Activated naive CD4-positive, alpha-beta T cell treated with anti-CD3 and anti-CD28 coated beads, Interleukin-2, amount 10 ng/mL, durations not matched to agents 7 days and 5 days (primary cell): Measurements from ENCODE around the gene LRCH1.

ENCODE experiments used
- CTCF ChIA-PET: fragments of 350-600 bp; sonication (Branson Sonifier 250); formaldehyde crosslinking; loops from one replicate; lab custom pipeline; 2021; ENCODE audit warnings: antibody characterized with exemption; lab: Charles Lee
- DNase-seq: peaks from one replicate; pipeline ENCODE4 v3.0.0-alpha.2; 2020
- H3K27ac Mint-ChIP-seq: one replicate; pipeline ENCODE4 v1.8.0; 2021; ENCODE audit warnings: mild to moderate bottlenecking, moderate library complexity, mixed read lengths
- H3K27me3 Mint-ChIP-seq: one replicate; pipeline ENCODE4 v1.8.0; 2021; ENCODE audit warnings: mild to moderate bottlenecking, mixed read lengths
- H3K36me3 Mint-ChIP-seq: one replicate; pipeline ENCODE4 v1.8.0; 2021; ENCODE audit warnings: mixed read lengths
- H3K4me1 Mint-ChIP-seq: one replicate; pipeline ENCODE4 v1.8.0; 2021; ENCODE audit warnings: mixed read lengths
- H3K4me3 Mint-ChIP-seq: one replicate; pipeline ENCODE4 v1.8.0; 2021; ENCODE audit warnings: mild to moderate bottlenecking, moderate library complexity, mixed read lengths
- H3K9me3 Mint-ChIP-seq: one replicate; pipeline ENCODE4 v1.8.0; 2021; ENCODE audit warnings: mixed read lengths

LRCH1 gene

DNA sequence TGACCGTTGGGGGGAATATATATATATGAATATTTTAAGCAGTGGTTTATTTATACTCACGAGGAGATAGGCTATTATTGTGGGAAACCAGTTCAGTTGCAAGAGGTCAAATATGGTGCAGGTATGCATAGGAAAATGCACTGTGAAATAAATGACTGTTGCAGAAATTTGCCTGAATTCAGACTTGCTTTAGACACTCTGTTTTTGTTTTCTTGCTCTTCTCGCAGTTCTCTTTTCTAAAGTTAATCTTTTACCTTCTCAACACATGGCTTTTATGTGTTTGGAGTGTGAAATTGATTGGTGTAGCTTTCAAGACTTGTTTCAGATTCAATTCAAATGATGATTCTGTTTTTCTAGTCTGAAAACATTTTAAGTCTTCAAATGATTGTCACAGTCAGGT is 109.7 kb downstream of the LRCH1 start:
- Mint-ChIP-seq H3K27me3 (no peaks in the 10 kb centered on the region), H3K9me3 (no peaks in the 10 kb centered on the region), H3K4me3 (no peak overlapping the region), H3K27ac (no peak overlapping the region), H3K4me1 (peaks cover 38% of the 10 kb centered on the region), H3K36me3 (peaks cover 9% of the 10 kb centered on the region)
- no peak for DNase-seq
- CTCF ChIA-PET: interaction anchor here (1.2 to 1.9 kb wide), 2 partner anchors 16 to 111 kb away, joined by 3 to 7 read pairs; no protein-coding TSS in a partner anchor

DNA sequence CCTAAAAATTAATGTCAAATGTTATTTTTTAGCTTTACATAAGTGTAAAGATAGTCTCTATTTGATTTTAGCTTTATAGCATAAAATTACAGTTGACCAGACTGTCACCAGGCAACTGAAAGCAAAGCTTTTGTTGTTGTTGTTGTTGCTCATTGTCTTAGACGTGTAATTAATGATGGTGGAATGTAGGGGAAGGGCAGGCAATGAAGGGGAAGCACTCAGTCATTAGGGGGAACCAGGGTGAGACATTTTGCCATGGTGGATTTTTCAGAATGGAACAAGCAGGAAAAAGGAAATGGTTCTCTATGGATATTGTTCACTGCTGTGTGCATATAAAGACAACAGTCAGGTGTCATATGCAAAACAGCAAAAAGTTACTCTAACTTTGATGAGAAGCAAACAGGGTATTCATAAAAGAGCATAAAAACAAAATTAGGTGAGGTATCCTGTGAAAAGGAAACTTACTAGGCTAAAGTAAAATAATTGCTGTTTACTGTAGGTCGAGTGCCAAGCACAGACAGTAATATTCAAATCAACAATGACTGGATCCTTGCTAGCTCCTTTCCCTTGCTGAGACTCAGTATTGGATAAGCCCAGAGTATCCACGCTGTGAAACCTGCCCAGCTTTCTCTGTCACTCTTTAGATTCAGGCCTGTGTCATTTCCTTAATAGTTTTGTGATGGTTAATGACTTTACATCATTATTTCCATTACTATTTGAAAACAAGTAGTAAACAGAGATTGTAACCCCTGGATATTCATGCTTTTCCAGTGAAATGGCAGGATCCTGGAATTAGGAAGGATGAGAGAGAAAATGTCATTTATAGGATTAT is 110.5 kb downstream of the LRCH1 start:
- Mint-ChIP-seq H3K9me3 (no peaks in the 10 kb centered on the region), H3K27me3 (no peaks in the 10 kb centered on the region), H3K4me1 (peaks cover 42% of the 10 kb centered on the region), H3K27ac (peak overlapping the region; percentile 10), H3K4me3 (no peak overlapping the region), H3K36me3 (peaks cover 12% of the 10 kb centered on the region)
- no peak for DNase-seq
- CTCF ChIA-PET: no interaction called here

DNA sequence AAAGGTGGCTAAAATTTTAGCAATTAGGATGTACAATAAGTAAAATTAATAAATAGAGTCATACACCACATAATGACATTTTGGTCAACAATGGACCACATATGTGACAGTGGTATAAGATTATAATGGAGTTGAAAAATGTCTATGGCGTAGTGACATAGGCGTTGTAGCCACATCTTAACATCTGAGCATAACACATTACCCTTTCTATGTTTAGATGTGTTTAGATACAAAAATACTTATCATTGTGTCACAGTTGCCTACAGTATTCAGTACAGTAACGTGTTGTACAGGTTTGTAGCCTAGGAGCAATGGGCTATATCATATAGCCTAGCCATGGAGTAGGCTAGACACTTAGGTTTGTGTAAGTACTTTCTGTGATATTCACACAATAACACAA is 111.2 kb downstream of the LRCH1 start:
- CTCF ChIA-PET: no interaction called here
- peaks cover 49% of the 10 kb centered on the region for H3K4me1 Mint-ChIP-seq
- H3K27ac Mint-ChIP-seq: no peak overlapping the region

DNA sequence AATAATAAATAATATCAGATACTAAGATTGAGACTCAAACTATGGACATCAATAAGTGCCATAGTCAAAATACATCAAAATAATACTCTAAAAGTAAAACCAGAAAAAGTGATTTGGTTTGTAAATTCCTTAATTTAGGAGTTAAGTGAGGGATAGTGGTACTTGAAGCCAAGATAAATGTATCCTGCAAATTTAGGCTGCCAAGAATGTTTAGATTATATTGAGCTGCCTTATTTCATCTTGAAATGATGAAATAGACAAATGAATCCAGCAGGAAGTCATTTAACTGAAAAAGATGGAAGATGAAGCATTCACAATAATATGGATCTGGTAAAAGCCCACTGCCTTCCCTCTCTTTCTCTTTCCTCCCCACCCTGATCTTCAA is 112.3 kb downstream of the LRCH1 start:
- CTCF ChIA-PET: no interaction called here
- peak overlapping the region; percentile 76 for H3K27ac Mint-ChIP-seq
- DNase-seq: no peak
- no peak overlapping the region for H3K4me3 Mint-ChIP-seq
- peaks cover 16% of the 10 kb centered on the region for H3K36me3 Mint-ChIP-seq
- no peaks in the 10 kb centered on the region for H3K9me3 Mint-ChIP-seq
- peaks cover 56% of the 10 kb centered on the region for H3K4me1 Mint-ChIP-seq
- H3K27me3 Mint-ChIP-seq: no peaks in the 10 kb centered on the region

More for the DNA sequence above, 111.2 kb downstream of the LRCH1 start:
- H3K27me3 Mint-ChIP-seq: no peaks in the 10 kb centered on the region
- no peaks in the 10 kb centered on the region for H3K9me3 Mint-ChIP-seq
- H3K36me3 Mint-ChIP-seq: peaks cover 15% of the 10 kb centered on the region
- no peak for DNase-seq
- H3K4me3 Mint-ChIP-seq: no peak overlapping the region

DNA sequence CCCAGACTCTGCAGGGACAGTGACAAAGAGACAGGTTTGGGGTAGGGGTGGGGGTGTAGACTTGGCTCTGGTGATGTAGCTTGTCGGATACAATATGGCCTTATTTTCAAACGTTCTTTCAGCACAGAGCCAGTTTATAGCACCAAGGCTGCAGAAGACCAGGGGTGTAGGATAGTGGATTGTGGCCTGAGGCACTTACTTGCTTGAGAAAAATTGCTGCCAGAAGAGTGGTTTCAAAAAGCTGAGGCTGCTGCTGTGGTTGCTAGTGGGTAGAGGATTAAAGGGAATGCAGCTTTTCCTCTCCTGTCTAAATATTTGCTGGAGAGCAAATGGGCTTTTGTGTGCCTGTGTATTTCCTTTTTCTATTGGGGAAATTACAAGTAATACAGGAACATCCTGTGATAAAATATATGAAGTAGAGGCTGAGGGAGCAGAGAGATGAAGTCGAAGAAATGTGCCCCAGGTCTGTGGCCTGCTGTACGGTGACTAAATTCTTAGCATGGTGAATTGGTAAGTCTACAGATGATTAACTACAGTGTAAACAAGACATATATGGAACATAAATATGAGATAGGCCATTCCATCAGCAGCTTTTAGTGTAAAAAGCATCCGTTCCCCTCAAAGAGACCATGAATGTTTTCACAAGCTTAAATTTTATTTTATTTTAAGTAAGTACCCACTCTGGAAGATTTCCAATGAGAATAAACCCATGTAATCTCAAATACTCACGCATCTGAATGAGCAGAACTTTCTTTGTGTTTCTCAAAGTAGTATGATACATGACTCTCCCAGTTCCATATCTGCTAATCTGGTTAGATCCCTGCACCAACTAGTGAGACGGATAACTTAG is 112.9 kb downstream of the LRCH1 start:
- H3K9me3 Mint-ChIP-seq: no peaks in the 10 kb centered on the region
- H3K27me3 Mint-ChIP-seq: no peaks in the 10 kb centered on the region
- peaks cover 14% of the 10 kb centered on the region for H3K36me3 Mint-ChIP-seq
- peak overlapping the region; percentile 76 for H3K27ac Mint-ChIP-seq
- no peak overlapping the region for H3K4me3 Mint-ChIP-seq
- H3K4me1 Mint-ChIP-seq: peaks cover 56% of the 10 kb centered on the region
- CTCF ChIA-PET: interaction anchor here (1.2 to 2.0 kb wide), 3 partner anchors 10 to 114 kb away, joined by 3 to 13 read pairs (median 3); no protein-coding TSS in a partner anchor
- DNase-seq: no peak

DNA sequence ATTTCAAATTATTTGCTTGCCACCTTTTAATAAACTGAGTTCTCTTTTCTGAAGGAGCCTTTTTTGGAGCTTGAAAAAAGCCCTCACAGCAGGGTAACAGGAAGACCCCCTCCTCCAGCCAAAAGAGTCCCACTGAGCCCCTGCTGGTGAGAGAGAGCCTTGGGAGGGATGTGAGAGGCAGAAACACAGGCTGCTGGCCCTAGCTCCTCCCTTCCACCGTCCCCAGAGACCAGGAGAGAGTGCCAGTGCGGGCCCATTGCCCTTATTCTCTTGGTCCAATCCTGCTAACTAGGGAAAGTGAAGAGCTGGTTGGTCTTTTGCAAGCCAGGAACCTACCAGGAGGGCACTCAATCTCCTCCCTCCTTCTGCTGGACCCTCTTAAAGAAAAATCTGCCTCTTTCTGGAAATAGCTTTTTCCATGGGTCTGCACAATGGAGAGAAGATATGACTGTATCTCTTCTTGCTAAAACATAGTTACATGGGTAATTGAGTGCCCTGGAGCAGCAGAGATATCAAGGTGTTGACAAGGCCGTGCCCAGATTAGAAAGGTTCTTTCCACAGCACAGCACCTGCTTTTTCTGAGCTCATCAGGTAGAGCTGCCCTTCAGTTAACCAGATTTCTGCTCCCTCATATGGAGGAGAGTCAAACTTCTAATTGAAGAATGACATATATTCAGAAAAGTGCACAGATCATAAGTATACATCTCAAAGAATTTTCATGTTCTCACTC is 113.9 kb downstream of the LRCH1 start:
- Mint-ChIP-seq H3K4me3 (peak overlapping the region; percentile 54), H3K27me3 (no peaks in the 10 kb centered on the region), H3K36me3 (peaks cover 20% of the 10 kb centered on the region), H3K9me3 (no peaks in the 10 kb centered on the region), H3K4me1 (peaks cover 56% of the 10 kb centered on the region), H3K27ac (peak overlapping the region; percentile 75)
- CTCF ChIA-PET: interaction anchor here (0.6 to 2.0 kb wide), 4 partner anchors 9 to 115 kb away, joined by 3 to 13 read pairs (median 4); no protein-coding TSS in a partner anchor
- no peak for DNase-seq

DNA sequence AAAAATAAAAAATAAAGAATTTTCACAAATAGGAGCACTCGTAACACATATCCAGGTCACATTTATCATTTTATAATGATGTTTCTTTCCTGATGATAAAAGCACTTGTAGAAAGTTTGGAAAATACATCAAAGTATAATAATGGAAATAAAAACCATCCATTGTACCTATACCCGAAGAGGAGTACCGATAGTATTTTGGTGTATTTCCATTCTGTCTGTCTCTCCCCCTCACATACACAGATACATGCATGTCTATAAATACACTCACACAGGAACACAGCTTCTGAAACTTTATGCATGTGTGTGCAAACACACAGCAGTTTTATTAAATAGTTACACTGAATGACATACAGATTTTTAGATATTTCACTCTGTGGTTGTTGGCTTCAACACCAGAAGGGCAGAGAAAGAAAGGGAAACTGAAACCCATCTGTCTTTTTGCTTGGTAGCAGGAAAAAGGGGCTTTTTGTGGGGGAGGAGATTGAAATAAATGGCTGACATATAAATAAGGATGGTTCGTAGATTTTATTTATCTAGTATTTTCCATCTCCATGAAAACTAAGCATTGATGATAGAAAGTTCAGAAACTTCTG is 114.8 kb downstream of the LRCH1 start:
- Mint-ChIP-seq H3K27me3 (no peaks in the 10 kb centered on the region), H3K4me3 (peak overlapping the region; percentile 79), H3K4me1 (peaks cover 51% of the 10 kb centered on the region), H3K9me3 (no peaks in the 10 kb centered on the region), H3K36me3 (peaks cover 24% of the 10 kb centered on the region), H3K27ac (peak overlapping the region; percentile 89)
- no peak for DNase-seq
- CTCF ChIA-PET: interaction anchor here (0.6 to 2.4 kb wide), 7 partner anchors 8 to 116 kb away, joined by 3 to 14 read pairs (median 4); no protein-coding TSS in a partner anchor

DNA sequence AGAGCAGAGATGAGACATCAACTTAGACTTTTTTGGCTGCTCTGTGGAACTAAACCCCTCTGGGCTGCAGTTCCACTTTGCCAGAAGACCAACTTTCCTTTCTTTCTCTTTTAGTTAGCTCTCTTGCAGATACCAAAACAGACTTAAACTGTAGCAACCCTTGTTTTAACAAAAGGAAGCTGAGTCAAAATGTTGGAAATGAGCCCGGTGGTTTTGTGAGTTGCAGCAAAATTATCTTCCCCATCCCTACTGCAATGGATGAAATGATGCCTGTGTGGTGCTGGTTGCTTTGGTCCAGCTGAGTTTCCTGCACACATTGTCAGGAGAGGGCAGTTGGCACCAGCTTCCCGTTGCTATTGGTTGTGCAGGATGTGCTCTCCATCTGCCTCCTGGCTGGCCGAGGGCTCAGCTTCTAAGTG is 115.3 kb downstream of the LRCH1 start:
- Mint-ChIP-seq H3K4me1 (peaks cover 48% of the 10 kb centered on the region), H3K27ac (peak overlapping the region; percentile 89), H3K9me3 (no peaks in the 10 kb centered on the region), H3K27me3 (no peaks in the 10 kb centered on the region), H3K4me3 (peak overlapping the region; percentile 79), H3K36me3 (peaks cover 24% of the 10 kb centered on the region)
- CTCF ChIA-PET: interaction anchor here (1.1 to 2.4 kb wide), 4 partner anchors 10 to 117 kb away, joined by 3 to 14 read pairs (median 4); no protein-coding TSS in a partner anchor
- no peak for DNase-seq

DNA sequence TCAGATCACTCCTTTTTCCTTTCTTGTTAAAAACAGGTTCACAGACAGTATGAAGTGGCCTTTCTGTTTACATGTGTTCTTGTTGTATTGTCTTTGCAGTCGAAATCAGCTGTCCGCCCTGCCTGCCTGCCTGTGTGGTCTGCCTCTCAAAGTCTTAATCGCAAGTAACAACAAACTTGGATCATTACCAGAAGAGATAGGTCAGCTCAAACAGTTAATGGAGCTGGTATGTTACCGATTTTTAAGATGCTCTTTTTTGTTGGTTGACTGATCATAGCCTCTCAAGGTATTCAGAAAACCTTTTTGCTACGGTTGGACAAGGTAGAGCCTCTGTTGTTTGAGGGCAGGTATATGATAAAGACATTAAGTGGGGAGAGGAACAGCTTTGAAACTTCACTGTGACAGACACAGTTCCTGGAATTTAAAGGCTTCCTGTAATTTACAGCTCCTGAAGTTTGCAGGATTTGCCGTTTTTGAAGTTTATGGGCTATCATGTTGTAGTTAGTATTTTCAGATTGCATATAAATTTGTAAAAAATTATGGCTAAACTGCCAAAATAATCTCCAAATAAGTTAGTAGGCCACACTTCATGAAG is 116.1 kb downstream of the LRCH1 start:
- H3K36me3 Mint-ChIP-seq: peaks cover 24% of the 10 kb centered on the region
- CTCF ChIA-PET: interaction anchor here (1.1 to 2.4 kb wide), 4 partner anchors 10 to 118 kb away, joined by 3 to 14 read pairs (median 4); no protein-coding TSS in a partner anchor
- H3K27ac Mint-ChIP-seq: peak overlapping the region; percentile 76
- no peaks in the 10 kb centered on the region for H3K27me3 Mint-ChIP-seq
- H3K4me1 Mint-ChIP-seq: peaks cover 48% of the 10 kb centered on the region
- H3K4me3 Mint-ChIP-seq: peak overlapping the region; percentile 24
- no peak for DNase-seq
- no peaks in the 10 kb centered on the region for H3K9me3 Mint-ChIP-seq

DNA sequence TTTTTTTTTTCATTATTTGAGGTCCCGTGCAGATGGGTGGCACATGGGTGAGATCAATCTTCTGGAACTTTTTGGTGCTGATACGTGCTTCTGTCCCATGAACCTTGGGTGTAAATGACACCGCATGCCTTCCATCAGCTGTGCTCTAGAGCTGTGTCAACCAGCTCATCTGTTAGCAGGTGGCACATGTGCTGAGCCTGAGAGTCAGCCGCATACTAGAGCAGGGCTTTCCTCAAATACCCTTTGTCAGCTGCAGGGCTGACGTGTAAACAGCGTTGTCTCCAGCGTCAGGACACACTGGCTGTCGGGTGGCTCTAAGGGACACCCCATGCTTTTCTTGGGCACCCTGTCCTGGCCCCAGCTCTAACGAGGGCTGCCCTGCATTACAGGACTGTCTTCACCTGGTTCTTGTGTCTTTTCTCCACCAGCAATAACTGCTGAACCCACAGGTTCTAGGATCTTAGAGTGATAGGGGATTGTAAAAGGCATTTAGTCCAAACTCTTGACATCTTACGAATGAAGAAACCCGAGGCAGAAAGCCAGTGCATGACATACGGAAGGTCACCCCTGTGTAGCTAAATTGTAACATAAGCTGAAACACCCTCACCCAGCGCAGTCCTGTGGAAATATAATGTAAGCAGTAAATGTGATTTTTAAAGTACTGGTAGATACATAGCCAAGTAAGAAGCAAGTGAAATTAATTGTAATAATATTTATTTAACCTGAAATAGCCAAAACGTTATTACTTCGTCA is 119.5 kb downstream of the LRCH1 start:
- CTCF ChIA-PET: interaction anchor here (0.7 kb wide), 1 partner anchor 40 kb away, joined by 3 read pairs; no protein-coding TSS in a partner anchor
- H3K36me3 Mint-ChIP-seq: peaks cover 30% of the 10 kb centered on the region
- no peaks in the 10 kb centered on the region for H3K27me3 Mint-ChIP-seq
- DNase-seq: no peak
- H3K4me3 Mint-ChIP-seq: no peak overlapping the region
- H3K27ac Mint-ChIP-seq: no peak overlapping the region
- no peaks in the 10 kb centered on the region for H3K9me3 Mint-ChIP-seq
- H3K4me1 Mint-ChIP-seq: peaks cover 24% of the 10 kb centered on the region

DNA sequence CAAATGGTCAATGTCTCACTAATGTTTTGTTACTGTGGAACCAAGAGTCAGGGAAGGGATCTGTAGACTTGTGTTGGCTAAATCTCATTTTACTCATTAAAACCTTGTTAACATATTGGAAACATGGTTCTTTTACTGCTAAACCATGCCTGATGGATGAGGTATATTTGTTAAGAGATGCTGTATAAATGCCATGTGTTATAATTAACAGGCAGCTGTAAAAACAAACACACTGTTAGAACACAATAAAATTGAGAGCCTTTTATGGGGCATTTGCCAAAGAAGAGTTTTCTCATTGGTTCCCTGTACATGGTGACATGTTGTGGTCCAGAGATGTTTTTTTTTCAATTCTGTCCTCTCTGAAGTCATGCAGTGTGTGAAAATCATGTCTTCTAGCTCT is 122.0 kb downstream of the LRCH1 start:
- DNase-seq: no peak
- CTCF ChIA-PET: interaction anchor here (0.9 kb wide), 1 partner anchor 8 kb away, joined by 3 read pairs; no protein-coding TSS in a partner anchor
- no peak overlapping the region for H3K27ac Mint-ChIP-seq
- H3K4me1 Mint-ChIP-seq: peaks cover 7% of the 10 kb centered on the region
- H3K4me3 Mint-ChIP-seq: no peak overlapping the region
- no peaks in the 10 kb centered on the region for H3K9me3 Mint-ChIP-seq
- H3K27me3 Mint-ChIP-seq: no peaks in the 10 kb centered on the region
- peaks cover 18% of the 10 kb centered on the region for H3K36me3 Mint-ChIP-seq

DNA sequence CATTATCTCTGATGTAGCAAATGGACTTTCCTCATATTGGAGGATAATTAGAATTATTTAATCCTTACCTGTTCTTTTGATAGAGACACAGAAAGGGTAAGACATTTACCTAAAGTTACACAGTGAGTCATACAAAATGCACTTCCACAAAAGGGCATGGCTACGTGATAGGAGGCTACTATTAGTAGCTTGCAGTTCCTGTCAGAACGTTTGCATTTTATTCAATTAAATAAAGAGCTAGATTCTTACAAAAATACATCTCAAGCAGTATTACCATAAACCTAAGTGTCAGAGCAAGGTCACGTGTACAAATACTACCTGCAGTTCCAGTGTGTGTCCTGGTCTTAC is 123.4 kb downstream of the LRCH1 start:
- H3K27ac Mint-ChIP-seq: no peak overlapping the region

More for the DNA sequence above, 123.4 kb downstream of the LRCH1 start:
- Mint-ChIP-seq H3K36me3 (peaks cover 12% of the 10 kb centered on the region), H3K4me1 (peaks cover 7% of the 10 kb centered on the region), H3K9me3 (no peaks in the 10 kb centered on the region), H3K27me3 (no peaks in the 10 kb centered on the region), H3K4me3 (no peak overlapping the region)
- CTCF ChIA-PET: no interaction called here
- no peak for DNase-seq
